Measurements from ENCODE around the gene SRR. TPM values are rescaled to one million over a fixed set of nuclear protein-coding genes. Genes with fewer than 3 reads are reported as not detected.

Gene SRR
- total RNA-seq, 1 experiment from 2014 or later = 37.9 TPM

GRCh38 chr17:2362016-2362415 lies 58.3 kb downstream of the SRR start:
- H3K27me3 ChIP-seq (replicated peaks; ENCODE audit: insufficient read depth, low read depth, low read length, poor library complexity) = no peaks in the 10 kb centered on the region
- peaks cover 4% of the 10 kb centered on the region for H3K36me3 ChIP-seq (ENCODE audit: insufficient read depth, low read length, poor library complexity, severe bottlenecking)
- ChIA-PET POLR2A (ENCODE audit: low non-redundant PET) (no interaction called here), CTCF (no interaction called here)
- TF ChIP-seq EZH2 (IDR thresholded peaks at IDR 0.05; ENCODE audit: borderline replicate concordance, low read depth, low read length, poor library complexity, severe bottlenecking) (no peak), CTCF (conservative IDR thresholded peaks at IDR 0.05; ENCODE audit: low read depth, low read length) (no peak)
- peaks cover 14% of the 10 kb centered on the region for H3K4me1 ChIP-seq (ENCODE audit: insufficient read depth, low read length, poor library complexity, severe bottlenecking)
- no peaks in the 10 kb centered on the region for H3K9me3 ChIP-seq (ENCODE audit: low read depth, low read length, poor library complexity, severe bottlenecking)
- no peak overlapping the region for H3K27ac ChIP-seq (ENCODE audit: low read depth, low read length, poor library complexity, severe bottlenecking)
- no TSS peak for BruUV-seq (replicated peaks)
- DNase-seq (ENCODE audit: low spot score) = no peak
- intact Hi-C loops (cut with micrococcal nuclease; ENCODE audit: unreplicated experiment) = no loop called here
- H3K4me3 ChIP-seq (ENCODE audit: low read depth, low read length, poor library complexity, severe bottlenecking) = no peak overlapping the region

GRCh38 chr17:2362416-2362815 lies 58.7 kb downstream of the SRR start:
- intact Hi-C loops (cut with micrococcal nuclease; ENCODE audit: unreplicated experiment) = no loop called here
- Histone ChIP-seq H3K36me3 (ENCODE audit: insufficient read depth, low read length, poor library complexity, severe bottlenecking) (peaks cover 4% of the 10 kb centered on the region), H3K9me3 (ENCODE audit: low read depth, low read length, poor library complexity, severe bottlenecking) (no peaks in the 10 kb centered on the region), H3K4me3 (ENCODE audit: low read depth, low read length, poor library complexity, severe bottlenecking) (no peak overlapping the region), H3K4me1 (ENCODE audit: insufficient read depth, low read length, poor library complexity, severe bottlenecking) (peaks cover 14% of the 10 kb centered on the region), H3K27ac (ENCODE audit: low read depth, low read length, poor library complexity, severe bottlenecking) (no peak overlapping the region), H3K27me3 (replicated peaks; ENCODE audit: insufficient read depth, low read depth, low read length, poor library complexity) (no peaks in the 10 kb centered on the region)
- DNase-seq (ENCODE audit: low spot score) = no peak
- ChIA-PET POLR2A (ENCODE audit: low non-redundant PET) (no interaction called here), CTCF (no interaction called here)
- BruUV-seq (replicated peaks) = no TSS peak
- no peak for TF ChIP-seq CTCF (conservative IDR thresholded peaks at IDR 0.05; ENCODE audit: low read depth, low read length)
- no peak for TF ChIP-seq EZH2 (IDR thresholded peaks at IDR 0.05; ENCODE audit: borderline replicate concordance, low read depth, low read length, poor library complexity, severe bottlenecking)

GRCh38 chr17:2362881-2363280 lies 59.1 kb downstream of the SRR start:
- Histone ChIP-seq H3K27ac (ENCODE audit: low read depth, low read length, poor library complexity, severe bottlenecking) (no peak overlapping the region), H3K4me3 (ENCODE audit: low read depth, low read length, poor library complexity, severe bottlenecking) (no peak overlapping the region), H3K27me3 (replicated peaks; ENCODE audit: insufficient read depth, low read depth, low read length, poor library complexity) (no peaks in the 10 kb centered on the region), H3K36me3 (ENCODE audit: insufficient read depth, low read length, poor library complexity, severe bottlenecking) (peaks cover 4% of the 10 kb centered on the region), H3K9me3 (ENCODE audit: low read depth, low read length, poor library complexity, severe bottlenecking) (no peaks in the 10 kb centered on the region), H3K4me1 (ENCODE audit: insufficient read depth, low read length, poor library complexity, severe bottlenecking) (peaks cover 14% of the 10 kb centered on the region)
- TF ChIP-seq CTCF (conservative IDR thresholded peaks at IDR 0.05; ENCODE audit: low read depth, low read length) = no peak
- no peak for TF ChIP-seq EZH2 (IDR thresholded peaks at IDR 0.05; ENCODE audit: borderline replicate concordance, low read depth, low read length, poor library complexity, severe bottlenecking)
- intact Hi-C loops (cut with micrococcal nuclease; ENCODE audit: unreplicated experiment) = no loop called here
- ChIA-PET CTCF (no interaction called here), POLR2A (ENCODE audit: low non-redundant PET) (no interaction called here)
- BruUV-seq (replicated peaks) = no TSS peak
- no peak for DNase-seq (ENCODE audit: low spot score)

Data from A673 (cell line).